AG09319 (cell line): ENCODE measurements around the gene FLYWCH1.
"Not testable (repeated sequence)": the region's sequence is repeated elsewhere in the genome, so short reads cannot be mapped to it uniquely, and the experiment has no call there.

Source experiments
- DNase-seq: peaks from one replicate; pipeline ENCODE4 v3.0.0-alpha.2; 2010; ENCODE audit warnings: low read depth; ENCODE audit errors: extremely low read depth
- TF ChIP-seq, protein P1 (sequence below): IDR thresholded peaks from 2 replicates; pipeline ENCODE4 v1.5.1; 2011; ENCODE audit warnings: low read depth, mild to moderate bottlenecking, inconsistent platforms, low read length, moderate library complexity

The FLYWCH1 gene

GRCh38 chr16:2907084-2907753 lies 4.5 kb upstream of the FLYWCH1 start:
- TF ChIP-seq, protein P1, sequence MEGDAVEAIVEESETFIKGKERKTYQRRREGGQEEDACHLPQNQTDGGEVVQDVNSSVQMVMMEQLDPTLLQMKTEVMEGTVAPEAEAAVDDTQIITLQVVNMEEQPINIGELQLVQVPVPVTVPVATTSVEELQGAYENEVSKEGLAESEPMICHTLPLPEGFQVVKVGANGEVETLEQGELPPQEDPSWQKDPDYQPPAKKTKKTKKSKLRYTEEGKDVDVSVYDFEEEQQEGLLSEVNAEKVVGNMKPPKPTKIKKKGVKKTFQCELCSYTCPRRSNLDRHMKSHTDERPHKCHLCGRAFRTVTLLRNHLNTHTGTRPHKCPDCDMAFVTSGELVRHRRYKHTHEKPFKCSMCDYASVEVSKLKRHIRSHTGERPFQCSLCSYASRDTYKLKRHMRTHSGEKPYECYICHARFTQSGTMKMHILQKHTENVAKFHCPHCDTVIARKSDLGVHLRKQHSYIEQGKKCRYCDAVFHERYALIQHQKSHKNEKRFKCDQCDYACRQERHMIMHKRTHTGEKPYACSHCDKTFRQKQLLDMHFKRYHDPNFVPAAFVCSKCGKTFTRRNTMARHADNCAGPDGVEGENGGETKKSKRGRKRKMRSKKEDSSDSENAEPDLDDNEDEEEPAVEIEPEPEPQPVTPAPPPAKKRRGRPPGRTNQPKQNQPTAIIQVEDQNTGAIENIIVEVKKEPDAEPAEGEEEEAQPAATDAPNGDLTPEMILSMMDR: peak; percentile 32
- DNase-seq: not testable (repeated sequence)

GRCh38 chr16:2910441-2910969 lies 1.2 kb upstream of the FLYWCH1 start:
- TF ChIP-seq, protein P1: no peak
- no peak for DNase-seq

DNA sequence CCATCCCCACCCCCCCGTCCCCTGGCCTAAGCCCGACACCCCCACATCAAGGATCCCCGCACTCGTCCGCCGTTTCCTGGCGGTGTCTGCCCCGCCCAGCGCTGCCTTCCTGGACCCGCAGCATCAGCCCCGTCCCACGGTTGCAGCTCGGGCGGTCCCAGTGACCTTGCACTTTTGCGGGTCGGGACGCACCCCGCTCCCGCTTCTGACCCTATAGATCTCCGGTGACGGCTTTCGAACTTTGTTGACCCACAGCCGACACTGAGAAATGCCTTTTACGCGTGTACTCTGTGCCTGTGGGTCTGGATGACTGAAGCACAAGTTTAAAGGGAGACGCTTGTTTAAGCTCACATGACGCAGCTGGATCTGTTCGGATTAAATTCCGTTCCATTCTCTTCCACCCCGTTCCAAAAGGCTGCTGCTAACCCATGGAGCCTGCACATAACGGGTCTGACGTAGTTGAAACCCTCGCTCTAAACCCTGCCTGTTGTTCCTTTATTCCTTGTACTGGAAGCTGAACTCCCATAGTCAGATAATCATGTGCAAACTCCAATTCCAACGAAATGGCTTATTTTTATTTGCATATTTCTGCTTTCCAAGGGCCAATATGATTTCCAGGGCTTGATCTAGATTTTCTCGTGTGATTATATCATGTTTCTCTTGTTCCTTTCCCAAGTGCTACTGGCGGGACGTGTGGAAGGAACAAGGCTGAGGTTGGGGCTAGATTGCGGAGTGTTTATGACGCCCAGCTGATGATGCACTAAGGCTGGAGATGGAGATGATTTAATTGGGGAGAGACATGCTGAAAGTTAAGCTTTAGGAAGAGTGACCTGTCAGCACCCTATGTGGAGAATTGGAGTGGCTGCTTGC lies 834 bp downstream of the FLYWCH1 start:
- TF ChIP-seq, protein P1: no peak
- DNase-seq: no peak

- no peak for DNase-seq
- TF ChIP-seq, protein P1: no peak
Observed at GRCh38 chr16:2913603-2914002, 1.9 kb downstream of the FLYWCH1 start.

- TF ChIP-seq, protein P1: no peak
- DNase-seq: no peak
Observed at GRCh38 chr16:2914233-2914632, 2.5 kb downstream of the FLYWCH1 start.

DNA sequence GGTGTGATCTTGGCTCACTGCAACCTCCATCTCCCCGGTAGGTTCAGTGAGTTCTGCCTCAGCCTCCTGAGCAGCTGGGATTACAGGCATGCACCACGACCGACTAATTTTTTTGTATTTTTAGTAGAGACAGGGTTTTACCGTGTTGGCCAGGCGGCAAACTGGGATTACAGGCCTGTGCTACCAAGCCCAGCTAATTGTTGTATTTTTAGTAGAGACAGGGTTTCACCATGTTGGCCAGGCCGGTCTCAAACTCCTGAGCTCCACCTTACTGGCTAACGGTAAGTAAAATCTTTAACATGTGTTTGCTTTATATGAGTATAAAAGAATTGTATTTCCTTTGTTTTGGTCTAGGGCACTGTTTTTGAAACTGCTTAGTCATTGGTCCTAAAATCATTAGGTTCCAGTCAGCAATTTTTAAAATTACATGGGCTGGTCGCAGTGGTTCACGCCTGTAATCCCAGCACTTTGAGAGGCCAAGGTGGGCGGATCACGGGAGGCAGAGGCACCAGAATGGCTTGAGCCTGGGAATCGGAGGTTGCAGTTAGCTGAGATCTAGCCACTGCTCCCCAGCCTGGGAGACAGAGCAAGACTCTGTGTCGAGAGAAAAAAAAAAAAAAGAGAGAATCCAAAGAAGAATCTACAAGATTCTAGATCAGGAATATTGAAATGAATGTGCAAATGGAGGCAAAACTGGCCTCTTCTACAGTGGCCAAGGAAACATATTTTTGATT lies 3.6 kb downstream of the FLYWCH1 start:
- no peak for DNase-seq
- TF ChIP-seq, protein P1: no peak
